ENCODE results near the gene PNMA6E.

The PNMA6E gene

DNA sequence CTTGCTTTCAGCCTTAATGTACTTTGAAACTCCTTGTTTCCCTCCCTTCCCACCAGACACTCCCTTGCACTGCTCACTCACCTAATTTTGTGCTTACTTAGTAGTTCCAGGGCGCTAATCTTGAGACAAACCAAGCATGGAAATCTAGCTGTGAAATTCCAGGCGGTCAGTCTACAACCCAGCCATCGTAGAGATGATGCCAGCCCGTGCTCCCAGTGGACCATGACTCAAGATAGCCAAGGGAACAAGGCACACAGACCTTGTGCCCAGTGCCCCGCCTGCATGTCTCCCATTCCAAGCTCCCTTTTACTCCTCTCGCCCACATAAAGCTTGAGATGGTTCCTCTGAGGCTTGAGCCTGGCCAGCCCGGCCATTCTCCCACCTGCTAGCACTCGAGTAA, 33.7 kb upstream of the PNMA6E start:
- DNase-seq: no peak

DNA sequence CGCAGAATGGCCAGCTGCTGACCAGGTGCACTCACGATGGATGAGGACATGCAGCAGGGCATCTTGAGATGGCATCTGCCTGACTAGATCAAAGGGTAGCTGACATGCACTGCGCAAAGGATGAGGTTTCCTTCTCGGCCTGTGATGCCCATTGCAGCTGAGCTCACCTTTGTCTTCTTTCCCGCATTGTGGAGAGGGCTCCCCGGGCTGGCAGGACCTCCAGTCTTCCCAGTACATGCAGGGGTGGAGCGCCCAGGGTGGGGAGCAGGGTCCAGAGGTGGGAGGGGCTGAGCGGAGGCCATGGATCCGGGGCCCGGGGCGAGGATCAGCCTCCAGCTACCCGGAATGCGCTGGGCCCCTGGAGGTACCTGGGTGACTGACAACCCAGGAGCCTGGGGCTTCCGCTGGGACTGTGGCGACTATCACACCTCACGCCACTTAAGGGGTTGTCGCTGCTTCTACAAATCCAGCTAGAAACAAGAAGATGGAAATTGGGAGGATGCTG, 32.7 kb upstream of the PNMA6E start:
- no peak for DNase-seq

DNA sequence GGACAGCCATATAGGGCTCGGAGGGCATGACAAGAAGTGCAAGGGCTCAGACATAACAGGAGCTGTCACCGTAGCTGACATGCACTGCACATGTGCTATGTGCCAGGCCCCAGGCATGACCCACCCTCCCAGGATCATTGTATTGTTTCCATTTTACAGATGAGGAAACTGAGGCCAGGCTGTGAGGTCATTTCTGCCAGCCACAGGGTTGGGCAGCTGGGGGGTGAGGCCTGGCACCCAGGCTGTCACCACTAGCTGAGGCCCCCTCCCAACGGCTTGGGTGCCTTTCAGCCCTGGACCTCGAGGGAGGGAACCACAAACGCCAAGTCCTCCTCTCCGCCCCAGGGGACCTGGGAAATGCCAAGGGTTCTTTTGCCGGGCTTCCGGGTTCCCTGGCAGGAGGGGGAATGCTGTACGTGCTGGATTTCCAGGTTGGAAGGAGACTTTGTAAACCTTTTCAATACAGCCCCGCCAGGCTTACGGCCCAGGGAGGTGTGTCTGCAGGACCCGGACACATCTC, 32.1 kb upstream of the PNMA6E start:
- DNase-seq: no peak

DNA sequence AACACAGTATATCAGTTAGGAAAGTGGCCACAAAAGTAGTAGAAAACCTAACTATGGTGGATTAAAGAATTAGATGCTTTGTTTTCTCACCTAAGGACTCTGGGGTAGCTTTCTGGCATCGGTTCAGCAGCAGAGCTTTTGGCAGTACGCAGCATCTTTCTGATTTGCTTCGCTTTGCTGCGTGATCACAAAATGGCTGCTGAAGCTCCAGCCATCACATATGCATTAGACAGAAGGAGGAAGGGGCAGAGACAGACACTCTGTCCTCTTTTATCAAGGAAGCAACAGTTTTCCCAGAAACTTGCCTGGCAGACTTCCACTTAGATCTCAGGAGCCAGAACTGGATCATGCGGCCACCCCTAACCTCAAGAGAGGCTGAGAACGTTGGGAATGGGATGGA, 29.6 kb upstream of the PNMA6E start:
- DNase-seq: no peak

DNA sequence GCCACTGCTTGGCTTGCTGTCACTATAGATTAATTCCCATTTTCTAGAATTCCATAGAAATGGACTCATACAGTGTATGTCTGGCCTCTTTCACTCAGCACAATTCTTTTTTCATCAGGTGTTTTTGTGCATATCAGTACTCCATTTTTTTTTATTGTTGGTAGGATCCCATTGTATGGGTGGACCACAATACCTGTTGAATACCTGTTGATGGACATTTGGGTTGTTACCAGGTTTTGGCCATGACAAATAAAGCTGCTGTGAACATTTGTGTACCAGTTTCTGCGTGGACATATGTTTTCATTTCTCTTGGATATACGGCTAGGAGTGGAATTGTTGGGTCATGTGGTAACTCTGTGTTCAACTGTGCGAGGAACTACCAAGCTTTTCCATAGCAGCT, 25.1 kb upstream of the PNMA6E start:
- no peak for DNase-seq

DNA sequence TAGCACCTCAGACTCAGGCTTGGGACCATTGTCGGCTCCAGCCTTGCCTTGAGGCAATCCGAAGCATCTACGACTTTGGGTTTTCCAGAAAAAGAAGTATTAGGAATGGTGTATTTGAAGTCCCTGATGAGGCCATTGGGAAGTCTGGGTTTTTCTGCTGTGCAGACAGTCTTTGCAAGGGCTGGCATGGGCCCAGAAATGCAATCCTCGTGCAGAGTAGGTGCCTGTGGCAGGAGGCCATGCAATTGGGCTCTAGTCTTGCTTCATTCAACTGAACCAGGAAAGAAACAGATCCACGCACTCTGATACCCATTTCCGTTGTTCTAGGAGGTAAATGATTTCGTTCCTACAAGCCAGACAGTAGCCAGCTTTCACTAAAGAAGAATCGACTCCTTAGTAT, 22.5 kb upstream of the PNMA6E start:
- DNase-seq: no peak

DNA sequence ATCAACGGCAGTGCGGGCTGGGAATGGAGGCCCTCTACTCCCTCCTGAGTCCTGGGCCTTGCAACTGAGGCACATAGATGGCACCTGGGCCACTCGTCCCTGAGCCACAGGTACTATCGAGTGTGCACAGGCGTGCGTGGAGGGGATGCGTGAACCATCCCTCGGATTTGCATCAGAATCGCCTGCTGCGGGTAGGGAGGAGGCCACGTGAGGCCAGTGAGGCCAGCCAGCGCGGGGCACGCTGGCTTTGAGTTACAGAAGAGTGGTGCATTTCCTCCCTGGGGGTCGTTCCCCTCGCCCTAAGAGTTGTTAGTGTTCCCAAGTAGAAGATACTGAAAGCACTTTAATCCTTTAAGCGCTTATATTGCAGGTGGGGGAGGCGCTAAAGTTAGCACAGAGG, 20.7 kb upstream of the PNMA6E start:
- no peak for DNase-seq

DNA sequence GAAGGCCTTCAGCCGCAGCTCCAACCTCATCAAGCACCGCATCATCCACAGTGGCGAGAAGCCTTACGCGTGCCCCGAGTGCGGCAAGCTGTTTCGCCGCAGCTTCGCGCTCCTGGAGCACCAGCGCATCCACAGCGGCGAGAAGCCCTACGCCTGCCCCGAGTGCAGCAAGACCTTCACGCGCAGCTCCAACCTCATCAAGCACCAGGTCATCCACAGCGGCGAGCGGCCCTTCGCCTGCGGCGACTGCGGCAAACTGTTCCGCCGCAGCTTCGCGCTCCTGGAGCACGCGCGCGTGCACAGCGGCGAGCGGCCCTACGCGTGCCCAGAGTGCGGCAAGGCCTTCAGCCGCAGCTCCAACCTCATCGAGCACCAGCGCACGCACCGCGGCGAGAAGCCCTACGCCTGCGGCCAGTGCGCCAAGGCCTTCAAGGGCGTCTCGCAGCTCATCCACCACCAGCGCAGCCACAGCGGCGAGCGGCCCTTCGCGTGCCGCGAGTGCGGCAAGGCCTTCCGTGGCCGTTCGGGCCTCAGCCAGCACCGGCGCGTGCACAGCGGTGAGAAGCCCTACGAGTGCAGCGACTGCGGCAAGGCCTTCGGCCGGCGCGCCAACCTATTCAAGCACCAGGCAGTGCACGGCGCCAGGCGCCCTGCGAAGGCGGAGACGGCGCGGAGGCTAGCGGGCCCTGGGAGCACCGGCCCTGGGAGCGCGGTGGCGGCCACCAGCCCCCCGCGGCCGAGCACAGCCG, 19.9 kb upstream of the PNMA6E start:
- DNase-seq: no peak

DNA sequence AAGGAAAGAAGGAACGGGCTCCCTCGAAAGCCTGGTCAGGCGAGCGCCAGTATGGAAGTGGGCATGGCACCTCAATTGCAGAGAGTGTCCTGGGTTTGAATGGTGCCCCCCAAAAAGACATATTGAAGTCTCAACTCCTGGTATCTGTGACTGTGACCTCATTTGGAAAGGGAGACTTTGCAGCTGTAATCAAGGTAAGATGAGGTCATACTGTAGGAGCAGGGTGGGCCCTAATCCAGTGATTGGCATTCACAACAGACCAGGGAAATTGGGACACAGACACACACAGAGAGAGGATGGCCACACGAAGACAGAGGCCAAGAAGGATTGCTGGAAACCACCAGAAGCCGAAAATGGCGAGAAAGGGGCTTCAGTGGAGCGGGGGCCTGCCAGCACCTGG, 16.5 kb upstream of the PNMA6E start:
- no peak for DNase-seq

DNA sequence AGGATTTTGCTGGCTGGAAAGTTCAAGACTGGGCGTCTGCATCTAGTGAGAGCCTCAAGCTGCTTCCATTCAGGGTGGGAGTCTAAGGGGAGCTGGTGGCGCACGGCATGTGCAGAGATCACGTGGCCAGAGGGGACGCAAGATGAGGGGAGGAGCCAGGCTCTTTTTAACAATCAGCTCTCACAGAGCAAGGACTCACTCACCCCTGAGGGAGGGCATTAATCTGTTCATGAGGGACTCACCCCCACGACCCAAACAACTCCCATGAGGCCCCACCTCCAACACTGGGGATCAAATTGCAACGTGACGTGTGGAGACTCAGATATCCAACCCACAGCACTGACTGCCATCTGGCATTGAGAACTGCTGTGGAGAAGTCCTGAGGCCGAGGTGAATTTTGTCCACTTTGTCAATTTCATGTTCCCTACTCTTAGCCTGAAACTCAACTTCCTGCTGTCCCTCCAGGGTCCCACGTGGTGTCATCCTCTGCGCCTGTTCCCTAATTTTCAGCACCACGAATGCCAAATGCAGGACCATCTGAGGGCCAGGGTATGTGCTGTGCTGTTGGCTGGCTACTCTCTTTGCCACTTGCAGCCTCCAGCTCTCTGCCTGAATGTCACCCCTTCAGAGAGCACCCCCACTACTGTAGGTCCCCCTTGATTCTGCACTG, 15.8 kb upstream of the PNMA6E start:
- no peak for DNase-seq

DNA sequence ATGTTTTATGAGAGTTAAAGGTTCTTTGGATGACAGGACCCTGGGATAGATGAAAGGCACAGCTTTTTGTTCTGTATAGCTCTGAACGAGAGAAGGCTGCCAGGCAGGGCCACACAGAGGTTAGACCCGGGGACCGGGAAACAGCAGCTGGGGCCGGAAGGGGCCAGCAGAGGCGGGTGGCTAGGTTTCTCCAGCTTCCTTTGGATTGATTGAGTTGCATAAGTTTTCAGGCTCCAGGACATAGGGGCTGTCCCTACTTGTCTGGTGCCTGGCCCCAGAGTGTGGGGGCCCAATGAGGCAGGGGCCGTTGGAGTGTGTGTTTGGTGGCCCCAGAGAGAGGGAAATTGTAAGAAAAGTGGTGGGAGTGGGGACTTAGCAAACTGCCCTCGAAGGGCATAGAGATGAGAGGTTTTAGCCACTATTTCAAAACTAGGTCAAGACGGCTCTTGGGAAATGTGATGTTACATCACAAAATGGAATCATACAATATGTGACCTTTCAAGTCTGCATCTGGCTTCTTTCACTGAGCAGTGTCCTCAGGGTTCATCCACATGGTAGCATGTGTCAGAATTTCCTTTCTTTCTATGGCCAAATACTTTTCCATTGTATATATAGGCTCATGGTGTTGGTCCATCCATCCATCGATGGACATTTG, 13.8 kb upstream of the PNMA6E start:
- DNase-seq: no peak

DNA sequence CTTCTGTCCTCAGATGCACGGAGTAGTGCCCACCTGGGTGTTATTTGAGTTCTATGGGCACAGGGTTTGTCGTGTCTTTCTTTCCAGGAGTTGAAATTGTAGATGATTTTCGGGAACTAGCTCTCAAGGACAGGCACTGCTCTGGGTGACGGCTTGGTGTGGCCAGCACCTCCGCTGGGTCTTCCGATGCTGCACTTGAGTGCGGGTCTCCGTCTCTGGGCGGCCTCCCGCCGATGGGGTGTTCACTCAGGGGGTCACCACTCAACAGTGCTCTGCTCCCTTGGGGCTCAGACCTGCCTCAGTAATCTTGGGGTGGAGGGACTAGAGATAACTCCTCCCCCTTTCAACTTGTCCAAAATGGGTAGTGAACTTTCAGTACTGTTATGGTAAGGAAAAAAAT, 12.6 kb upstream of the PNMA6E start:
- no peak for DNase-seq

DNA sequence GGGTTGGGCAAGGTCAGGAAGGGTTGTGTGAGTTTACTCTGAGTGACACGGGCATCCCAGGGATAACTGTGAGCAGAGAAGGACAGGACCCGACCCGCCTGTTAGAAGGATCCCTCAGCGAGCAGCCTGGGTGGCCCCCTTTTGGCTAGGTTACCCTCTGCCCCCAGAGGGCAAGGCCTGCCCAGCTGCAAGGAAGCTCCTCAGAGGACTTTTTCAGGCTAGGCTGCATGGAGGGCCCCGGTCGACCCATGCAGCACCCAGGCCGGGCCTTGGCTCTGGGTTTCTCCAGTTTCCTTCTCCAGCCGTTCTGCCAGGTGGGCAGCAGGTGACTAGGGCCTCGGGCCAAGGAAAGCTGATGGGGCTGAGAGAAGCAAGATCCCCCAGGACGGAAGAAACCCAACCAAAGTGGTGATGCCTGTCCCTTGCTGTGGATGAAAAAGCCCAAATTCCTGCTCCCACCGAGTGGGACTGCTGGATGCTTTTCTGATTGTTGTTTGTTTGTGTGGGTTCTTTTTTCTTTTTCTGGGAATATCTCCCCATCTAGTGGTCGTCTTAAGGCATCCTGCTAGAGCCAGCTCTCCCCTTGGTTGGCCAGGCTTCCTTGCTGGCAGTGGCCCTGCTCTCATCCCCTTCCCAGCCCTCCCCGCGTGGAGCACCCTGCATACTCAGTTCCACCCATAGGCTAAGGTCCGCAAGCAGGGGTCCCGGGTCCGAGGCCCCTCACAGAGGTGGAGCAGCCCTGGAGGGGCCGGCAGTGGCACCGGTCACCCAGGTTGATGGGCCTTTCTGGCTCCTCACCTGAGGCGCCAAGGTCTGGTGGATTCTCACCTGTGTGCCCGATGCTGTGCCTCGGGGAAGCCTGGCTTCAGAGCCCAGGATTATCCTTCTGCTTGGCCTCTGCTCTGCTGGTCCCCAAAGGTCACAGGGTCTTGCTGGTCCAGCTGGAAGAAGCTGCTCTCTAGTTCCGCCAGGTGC, 11.9 kb upstream of the PNMA6E start:
- no peak for DNase-seq

DNA sequence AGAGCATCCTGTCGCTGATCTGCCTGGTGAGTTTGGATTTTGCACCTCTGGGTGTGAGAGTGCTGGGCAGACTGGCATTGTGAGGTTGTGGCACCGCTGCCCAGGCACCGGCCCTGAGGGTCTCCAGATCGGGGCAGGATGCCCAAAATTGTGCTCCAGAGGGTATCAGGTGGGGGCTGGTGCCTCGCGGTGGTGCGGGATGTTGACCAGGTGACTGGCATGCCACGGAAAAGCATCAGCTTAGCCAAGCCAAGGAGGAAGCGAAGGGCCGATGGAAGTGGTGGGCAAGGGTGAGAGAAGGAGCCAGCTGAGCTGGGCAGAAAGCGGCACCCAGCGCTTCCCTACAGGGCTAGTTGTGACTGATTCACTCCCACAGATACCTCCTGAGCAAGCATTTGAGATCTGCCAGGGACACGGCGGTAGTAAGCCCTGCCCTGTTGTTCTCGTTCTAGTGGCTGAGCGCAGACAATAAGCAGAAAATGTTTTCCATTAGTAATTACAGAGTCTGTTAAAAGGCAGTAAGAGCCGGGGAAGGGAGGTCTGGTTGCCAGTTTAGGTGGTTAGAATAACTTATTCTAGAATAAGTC, 10.9 kb upstream of the PNMA6E start:
- no peak for DNase-seq

DNA sequence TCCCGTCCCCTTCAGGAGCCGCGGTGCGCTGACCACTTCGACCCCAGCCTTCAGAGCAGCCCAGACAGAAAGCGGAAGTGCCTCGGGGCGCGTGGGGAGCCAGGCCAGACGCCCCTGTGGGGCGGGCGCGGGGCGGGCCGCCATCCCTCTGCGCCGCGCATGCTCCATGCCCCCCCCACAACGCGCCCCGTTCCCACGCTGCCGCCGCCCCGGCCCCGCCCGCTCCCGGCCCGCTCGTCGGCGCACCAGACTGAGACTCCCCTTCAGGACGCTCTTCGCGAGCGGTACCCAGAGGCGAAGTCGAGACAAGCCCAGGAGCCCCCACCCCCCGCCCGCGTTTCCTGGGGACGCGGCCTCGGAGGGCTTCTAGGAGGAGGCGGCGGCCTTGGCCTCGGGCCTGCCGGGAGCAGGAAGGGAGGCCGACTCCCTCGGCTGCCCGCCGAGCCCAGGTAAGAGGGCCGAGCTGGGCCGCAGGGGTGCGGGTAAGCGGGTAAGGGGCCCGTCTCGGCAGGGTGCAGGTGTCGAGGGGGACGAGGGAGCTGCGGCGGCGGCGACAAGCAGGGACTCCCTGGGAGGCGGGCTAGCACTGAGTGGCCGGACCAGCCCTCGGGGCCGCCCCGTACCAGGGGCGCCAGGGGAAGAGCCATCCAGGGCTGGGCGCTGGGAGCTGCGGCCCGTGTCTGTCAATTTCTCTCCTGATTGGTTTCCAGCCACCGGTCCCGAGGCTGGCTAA, 10.3 kb upstream of the PNMA6E start, which contains the start of gene ZFP92:
TSS of gene ZFP92 (plus strand) at position 218 of the 733 bp plus-strand sequence. CDS start 6,851 bp downstream, outside the sequence.
- no peak for DNase-seq

DNA sequence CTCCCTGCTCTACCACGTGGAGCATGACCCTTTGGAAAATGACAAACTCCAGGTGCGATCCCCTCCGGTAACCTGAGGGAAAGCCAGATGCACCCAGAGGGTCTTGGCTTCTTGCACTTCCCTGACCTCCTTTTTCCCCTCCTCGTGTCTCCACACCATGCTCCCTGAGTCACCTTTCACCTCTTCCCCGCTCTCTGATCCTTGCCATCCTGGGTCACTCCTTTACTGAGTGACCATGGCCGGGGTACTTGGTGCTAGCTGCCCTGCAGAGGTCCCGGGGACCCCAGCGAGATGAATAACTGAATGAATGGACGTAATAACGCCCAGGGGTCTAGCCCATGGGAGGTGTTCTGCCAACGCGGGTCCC, 9.7 kb upstream of the PNMA6E start:
- DNase-seq: no peak

DNA sequence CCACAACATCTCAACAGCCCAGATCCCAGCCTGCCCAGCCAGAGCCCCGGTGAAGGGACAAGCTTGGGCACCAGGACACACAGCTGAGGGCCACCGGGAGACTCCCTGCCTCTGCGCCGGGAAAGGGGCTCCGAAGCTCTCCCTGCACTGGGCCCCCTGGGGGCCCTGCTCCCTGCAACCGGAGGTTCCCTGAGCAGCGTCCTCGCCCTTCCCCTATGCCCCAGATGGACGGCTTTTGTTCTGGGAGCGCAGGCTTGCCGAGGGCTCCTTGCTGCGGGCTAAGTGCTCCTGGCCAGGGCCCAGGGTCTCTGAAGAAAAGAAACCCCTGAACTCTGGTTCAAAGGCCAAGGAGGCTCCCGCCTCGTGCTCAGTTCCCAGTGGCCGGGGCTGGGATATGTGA, 9.2 kb upstream of the PNMA6E start:
- DNase-seq: no peak

DNA sequence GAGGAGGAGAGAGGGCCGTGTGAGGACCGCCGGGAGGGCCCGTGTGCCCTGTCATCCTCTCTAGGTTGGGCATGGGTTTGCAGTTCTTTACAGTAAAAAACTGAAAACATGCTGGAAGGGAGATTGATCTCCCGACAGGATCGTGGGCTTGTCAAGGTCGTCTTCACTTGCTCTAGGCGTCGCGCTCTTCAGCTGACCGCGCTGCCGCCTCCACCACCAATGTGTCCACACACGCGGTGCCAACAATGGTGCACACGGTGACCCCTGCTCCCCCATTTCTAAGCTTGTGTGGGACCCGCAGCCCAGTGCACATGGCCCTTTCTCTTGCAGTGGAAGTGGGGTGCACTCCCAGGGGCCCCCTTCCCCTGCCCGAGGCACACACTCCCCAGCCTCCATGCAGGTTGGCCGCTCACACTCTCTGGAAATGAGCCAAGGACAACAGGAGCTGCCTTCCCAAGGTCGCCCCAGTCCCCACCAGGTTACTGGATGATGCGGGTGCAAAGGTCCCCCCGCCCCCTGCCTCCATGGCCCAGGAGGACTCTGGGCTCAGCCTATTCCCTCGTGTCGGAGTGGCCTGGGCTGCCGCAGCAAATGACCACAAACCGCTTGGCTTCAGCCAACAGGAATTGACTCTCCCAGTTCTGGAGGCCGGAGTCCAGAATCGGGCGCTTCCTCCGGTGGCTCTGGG, 8.4 kb upstream of the PNMA6E start:
- no peak for DNase-seq

DNA sequence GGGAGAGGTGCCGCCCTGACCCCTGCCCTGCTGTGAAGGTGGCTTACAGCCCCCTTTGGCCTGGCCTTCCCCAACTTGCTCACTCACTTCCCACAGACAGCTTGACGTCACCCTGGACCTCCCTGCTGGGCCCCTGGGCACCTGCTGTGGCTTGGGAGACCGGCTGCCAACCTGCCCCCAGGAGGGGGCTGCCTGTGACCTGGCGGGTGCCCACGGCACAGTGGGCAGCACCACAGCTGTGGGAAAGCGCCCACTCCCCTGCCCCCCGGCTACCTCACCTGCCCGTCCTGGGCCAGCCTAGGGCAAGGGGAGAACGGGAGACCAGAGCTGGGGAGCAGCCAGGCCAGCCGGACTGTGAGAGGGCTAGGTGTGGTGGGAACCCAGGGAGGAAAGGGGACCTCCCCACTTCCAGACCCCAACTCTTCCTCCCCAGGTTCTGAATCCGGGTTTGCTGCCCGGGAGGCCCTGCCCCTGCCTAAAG, 7.8 kb upstream of the PNMA6E start:
- DNase-seq: no peak

DNA sequence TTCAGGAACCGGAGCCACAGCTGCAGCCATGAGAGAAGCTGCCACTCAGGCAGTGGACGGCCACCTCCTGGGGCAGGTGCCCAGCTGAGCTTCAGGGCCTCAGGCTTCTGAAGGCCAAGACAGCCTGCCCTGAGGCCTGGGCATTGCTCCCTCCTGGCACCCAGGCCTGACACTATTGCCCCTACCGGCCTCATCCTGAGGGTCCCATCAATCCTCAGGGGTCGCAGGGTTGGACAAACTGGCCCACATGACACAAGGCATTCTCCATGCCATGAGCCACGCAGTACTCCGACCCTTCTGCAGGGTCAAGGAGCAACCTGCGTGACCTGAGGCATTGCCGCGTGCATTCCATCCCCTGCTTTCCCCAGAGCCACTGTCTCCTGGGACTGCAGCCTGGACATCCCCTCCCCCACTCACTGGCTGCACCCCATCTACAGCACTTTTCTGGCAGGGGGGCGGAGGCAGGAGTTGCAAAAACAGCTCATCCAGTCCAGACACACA, 7.1 kb upstream of the PNMA6E start:
- no peak for DNase-seq
